NCI-H2081 treated with DMSO at 0.1 percent for 48 hours (cell line): ENCODE results near the gene TYMP.

Experiments
- DNase-seq: peaks from one replicate; lab custom pipeline; 2025; lab: John Stamatoyannopoulos, UW

Gene TYMP

DNA sequence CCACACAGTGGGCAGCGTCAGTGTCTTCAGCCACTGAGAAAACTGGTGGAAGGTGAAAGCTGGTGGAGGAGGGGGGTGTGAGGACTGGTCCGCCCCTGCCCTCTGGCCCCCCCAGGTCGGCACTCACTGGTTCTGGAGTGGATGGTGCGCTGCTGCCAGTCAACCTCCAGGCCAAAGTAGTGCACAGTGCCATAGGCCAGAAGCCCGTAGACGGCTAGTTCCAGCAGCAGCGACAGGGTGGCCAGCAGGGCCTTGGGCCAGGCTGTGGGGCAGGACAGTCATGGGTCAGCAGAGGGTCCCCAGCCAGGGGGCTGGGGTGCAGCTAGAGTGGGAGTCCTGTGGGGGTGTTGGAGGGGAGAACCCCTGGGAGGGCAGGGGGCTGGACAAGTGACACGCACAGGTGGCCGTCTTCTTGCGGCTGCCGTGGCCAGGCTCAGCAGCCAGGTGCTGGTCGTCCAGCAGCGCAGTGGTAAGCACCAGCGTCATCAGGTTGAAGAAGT, 24.5 kb downstream of the TYMP start:
- DNase-seq, result no peak

DNA sequence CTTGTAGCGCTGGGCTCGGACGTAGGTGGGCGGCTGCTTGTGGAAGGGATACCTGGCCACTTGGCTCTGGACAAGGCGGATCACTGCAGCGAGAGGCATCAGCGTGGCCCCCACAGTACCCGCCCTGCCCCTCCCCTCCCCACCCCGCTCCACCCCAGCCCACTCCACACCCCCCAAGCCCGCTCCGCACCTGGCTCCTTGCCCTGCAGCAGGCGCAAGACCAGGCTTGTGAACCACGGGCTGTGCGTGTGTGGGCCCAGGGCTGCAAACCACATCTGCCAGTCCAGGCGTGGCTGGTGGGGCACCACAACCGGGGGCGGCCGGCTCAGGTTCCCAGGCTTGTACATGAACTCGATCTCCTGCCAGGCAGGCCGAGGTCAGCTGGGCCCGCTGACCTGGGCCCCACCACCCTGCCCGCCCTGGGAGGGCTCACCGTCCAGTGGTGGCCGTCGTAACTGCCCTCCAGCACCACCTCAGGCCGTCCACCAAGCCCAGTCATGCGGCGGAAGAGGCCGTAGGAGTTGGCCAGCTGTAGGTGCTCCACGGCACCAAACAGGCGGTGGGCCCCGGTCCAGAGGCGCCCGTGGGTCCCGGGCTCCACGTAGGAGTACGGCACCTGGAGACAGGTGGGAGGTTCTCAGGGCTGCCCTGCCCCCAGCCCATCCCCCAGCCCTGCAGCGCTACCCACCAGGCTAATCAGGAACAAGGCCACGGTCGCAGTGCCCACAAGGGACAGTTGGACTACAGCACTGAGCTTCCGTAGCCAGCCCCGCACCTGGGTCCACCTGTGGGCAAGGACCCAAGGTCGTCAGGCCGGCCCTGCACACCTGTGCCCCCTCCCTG, 25.2 kb downstream of the TYMP start:
- no peak for DNase-seq

DNA sequence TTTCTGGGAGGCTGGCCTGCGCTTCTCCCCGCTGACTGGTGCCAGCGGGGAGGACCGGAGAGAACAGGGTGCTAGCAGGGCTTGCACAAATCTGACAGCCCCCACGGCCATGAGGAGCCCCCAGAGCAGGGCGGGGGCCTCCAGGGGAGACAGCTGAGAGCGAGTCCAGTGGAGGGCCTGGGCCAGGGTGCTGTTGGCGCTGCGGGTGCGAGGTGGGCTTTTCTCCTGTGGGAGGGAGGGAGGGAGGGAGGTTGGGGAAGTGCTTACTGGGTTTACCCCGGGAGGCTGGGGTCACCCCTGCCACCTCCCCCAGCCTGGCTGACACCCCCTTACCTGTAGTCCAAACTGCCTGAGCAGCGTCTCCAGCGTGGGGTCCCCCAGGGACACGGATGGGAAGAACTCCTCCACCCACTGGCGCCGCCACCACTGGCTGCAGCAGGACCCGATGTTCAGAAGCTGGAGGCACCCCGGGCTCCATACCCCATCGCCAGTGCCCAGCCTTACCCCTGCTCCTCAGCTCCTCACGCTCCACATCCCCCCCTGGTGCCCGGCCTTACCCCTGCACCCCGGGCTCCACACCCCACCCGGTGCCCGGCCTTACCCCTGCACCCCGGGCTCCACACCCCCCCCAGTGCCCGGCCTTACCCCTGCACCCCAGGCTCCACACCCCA, 26.2 kb downstream of the TYMP start:
- DNase-seq, result no peak

DNA sequence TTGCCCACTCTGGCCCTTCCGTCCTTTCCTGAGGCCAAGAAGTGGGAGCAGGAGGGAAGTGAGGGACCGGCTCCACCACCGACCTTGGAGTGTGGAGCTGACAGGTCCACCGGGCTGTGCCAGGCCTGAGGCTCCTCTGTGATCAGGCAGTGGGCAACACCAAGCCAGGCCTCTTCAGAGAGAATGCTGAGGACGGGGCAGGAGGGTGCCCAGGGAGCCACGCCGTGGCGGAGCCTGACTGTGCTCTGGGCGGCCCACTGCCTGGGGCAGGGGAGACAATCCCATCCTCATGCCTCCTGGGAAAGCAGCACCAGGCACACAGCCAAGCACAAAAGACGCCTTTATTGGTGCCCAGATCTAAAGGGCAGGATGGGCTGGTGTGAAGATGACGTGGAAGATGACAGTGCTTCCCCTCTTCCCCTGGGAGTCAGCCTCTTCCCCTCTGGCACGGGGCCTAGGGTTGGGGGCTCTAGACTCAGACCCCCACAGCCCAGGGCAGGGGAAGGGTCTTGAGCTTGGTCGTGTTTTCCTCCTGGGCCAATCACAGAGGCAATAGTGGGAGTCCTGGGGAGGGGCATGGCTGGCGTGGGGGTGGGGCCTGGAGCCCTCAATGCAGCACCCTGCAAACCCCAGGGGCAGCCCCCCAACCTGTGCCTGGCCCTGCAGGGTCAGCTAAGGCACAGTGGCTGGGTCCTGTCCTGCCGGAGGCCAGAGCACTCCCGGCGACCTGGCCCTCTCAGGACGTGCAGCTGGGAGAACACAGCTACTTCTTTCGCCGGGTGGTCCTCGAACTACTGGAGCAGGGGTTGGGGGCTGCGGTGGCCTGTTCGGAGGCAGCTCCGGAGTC, 27.0 kb downstream of the TYMP start:
- no peak for DNase-seq

- no peak for DNase-seq
Measured at GRCh38 chr22:50502096-50502495, 27.7 kb downstream of the TYMP start.

- DNase-seq, result no peak
Measured at GRCh38 chr22:50500452-50500851, 29.4 kb downstream of the TYMP start.

- DNase-seq, result peak; percentile 7
Measured at GRCh38 chr22:50498322-50498890, 31.4 kb downstream of the TYMP start.

GRCh38 chr22:50497093-50497492, 32.7 kb downstream of the TYMP start:
- no peak for DNase-seq

GRCh38 chr22:50490531-50491308, 39.1 kb downstream of the TYMP start:
- DNase-seq, result no peak

DNA sequence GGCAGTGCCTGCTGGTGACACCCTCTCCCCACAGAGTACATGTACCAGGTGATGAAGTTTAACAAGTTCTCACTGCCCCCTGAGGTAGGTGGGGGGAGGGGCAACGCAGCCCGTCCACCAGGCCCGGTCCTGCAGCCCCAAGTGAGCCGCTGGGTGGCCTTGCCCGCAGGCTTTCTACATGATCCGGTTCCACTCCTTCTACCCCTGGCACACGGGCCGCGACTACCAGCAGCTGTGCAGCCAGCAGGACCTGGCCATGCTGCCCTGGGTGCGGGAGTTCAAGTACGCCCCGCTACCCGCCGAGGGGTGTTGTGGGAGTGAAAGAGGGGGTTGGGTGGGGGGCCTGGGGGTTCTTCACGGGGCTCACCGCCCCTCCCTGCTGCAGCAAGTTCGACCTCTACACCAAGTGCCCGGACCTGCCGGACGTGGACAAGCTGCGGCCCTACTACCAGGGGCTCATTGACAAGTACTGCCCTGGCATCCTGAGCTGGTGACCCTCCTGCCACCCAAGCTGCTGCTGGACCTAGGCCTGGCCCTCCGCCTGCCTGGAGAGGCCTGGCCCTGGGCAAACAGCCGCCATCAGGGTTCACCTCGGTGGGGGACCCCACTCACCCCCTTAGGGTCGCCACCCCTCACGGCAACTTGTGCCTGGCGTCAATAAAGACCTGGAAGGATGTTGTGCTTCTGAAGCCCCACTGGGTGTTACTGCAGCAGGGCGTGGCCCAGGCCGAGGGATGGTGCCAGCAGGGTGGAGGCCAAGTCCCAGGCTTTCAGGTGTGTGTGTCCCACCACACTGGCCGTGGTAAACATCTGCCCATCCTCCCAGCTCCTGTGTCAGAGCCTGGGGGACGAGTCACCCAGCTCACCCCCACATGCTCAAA, 40.2 kb downstream of the TYMP start:
- no peak for DNase-seq

DNA sequence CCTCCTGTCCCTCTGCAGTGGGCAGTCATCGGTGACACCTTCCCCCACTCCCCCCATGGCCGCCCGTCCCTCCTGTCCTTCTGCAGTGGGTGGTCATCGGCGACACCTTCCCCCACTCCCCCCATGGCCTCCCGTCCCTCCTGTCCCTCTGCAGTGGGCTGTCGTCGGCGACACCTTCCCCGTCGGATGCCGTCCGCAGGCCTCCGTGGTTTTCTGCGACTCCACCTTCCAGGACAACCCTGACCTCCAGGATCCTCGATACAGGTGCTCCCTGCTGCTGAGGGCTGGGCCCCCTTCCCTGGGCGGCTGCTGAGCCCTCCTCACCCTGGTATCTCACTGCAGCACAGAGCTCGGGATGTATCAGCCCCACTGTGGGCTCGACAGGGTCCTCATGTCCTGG, 40.9 kb downstream of the TYMP start:
- DNase-seq, result no peak

- DNase-seq, result no peak
Measured at GRCh38 chr22:50488006-50488677, 41.7 kb downstream of the TYMP start.

DNA sequence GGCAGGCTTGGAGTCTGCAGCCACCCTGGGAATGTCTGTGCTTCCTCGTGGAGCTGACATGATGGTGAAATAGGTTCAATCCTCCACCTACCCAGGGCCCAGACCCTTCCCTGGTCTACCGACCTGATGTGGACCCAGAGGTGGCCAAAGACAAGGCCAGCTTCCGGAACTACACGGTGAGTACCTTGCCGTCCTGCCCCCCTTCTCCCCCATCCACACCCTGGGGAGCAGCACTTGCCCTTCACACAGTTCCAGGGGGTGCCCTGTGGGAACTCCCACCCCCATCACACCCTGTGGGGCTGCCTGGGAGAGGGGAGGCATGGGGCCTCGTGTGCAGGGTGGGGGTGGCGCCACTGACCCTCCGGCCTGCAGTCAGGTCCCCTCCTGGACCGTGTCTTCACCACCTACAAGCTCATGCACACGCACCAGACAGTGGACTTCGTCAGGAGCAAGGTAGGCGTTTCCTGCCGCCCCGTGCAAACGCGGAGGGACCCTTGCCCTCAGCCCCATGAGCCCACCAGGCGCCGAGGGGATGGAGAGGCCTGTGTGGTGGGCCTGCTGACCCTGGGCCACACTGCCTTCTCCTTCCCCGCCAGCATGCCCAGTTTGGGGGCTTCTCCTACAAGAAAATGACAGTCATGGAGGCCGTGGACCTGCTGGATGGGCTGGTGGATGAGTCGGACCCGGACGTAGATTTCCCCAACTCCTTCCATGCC, 42.4 kb downstream of the TYMP start:
- no peak for DNase-seq

GRCh38 chr22:50486561-50487289, 43.1 kb downstream of the TYMP start, which contains the start of gene MIOX:
Gene MIOX, plus strand, starts transcription at chr22:50486859. Its CDS starts 39 bp downstream, at chr22:50486898.
- no peak for DNase-seq

DNA sequence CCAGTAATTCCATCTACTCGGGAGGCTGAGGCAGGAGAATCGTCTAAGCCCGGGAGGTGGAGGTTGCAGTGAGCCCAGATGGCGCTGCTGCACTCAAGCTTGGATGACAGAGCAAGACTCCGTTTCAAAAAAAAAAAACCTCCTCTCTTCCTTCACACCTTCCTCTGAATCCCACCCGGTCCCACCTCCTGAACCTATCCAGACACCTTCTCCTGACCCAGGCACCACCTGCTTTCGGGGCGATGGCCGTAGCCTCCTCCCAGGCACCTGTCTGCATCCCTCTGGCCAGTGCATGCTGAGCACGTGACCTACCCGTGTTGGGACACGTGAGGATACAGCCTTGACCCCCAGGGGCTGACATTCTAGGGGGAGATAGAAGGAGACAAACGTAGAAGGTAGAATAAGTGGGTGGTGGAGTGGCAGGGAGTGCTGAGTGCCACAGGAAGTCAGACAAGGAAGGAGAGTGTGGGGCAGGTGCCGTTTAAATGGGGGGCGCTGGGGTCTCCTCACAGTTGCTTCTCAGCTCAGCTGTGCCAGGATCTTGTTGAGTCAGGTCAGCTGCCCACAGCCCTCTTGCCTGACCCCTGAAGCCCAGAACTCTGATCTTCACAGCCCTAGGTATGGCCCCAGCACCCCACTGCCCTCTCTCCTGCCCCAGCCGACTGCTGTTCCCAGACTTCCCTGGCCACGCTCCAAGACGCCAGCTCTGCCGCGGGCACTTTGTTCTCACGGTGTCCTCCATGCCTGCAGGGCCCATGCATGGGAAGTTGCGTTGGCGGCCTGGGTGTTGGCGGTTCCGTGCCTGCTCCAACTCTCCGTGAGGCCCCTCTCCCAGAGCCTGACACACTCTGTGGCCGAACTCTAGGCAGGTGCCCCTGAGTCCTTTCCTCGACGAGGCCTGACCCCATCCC, 44.3 kb downstream of the TYMP start:
- DNase-seq, result no peak

GRCh38 chr22:50483977-50484853, 45.6 kb downstream of the TYMP start:
- no peak for DNase-seq
